NCI-H748 (cell line): Measurements from ENCODE around the gene ZBTB7A.

Source experiments
- DNase-seq: peaks from one replicate; lab custom pipeline; 2025; ENCODE audit not compliant: unreplicated experiment; lab: John Stamatoyannopoulos, UW

Gene ZBTB7A

DNA sequence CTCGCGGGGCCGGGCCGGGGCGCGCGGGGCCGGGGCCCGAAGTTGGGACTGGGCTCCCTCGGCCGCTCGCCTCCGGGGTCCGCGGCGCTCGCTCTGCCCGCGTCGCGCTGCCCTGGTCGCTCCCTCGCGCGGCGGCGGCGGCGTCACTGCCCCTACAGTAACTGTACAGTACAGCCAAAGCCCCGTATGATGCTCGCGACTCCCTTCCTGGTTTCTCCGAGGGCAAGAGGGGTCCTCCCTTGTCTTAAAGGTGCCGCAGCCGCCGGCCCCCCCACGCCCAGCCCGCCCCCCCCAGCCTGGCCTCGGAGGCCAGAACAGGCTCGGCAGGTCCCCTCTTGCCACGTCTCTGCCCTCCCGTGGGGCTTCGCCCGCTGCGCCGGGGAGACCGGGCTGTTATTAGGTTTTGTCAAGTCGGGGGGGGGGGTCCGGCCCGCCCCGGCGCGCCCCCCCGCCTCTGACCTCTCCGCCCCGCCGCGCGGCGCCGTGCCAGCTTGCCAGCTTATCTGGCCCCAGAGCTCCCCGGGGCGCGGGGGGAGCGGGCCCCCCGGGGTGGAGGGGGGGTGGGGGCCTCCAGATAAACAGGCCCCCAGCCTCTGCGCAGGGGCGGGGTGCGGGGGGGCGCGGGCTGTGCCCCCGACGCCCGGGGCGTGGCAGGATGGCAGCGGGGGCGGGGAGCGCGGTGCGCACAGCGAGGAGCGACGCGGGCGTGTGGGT, at the start of gene ZBTB7A:
ZBTB7A (minus strand) TSS at position 218 of the 714 bp plus-strand sequence. CDS start 11,667 bp downstream, outside the sequence.
- DNase-seq, result peak; percentile 86

DNA sequence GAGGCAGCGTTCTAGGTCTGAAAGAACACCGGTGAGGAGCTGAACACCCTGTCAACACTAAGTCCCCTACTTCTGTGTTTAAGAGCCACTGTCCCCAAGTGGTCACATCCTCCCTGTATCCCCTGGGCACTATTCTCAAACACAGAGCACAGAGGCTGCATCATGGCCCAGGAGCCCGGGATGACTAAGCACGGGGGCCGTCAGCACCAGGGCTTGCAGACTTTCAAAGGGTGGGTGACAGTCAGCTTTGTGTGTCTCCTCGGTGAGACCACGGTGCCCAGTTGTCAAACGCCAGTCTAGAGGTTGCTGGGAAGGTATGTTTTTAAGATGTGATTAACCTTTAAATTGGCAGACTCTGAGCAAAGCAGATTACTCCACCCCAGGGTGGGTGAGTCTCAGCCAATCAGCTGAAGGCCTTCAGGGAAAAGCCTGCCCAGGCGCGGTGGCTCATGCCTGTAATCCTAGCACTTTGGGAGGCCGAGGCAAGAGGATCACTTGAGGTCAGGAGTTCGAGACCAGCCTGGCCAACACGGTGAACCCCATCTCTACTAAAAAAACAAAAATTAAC, 49.2 kb upstream of the ZBTB7A start:
- DNase-seq, result no peak

DNA sequence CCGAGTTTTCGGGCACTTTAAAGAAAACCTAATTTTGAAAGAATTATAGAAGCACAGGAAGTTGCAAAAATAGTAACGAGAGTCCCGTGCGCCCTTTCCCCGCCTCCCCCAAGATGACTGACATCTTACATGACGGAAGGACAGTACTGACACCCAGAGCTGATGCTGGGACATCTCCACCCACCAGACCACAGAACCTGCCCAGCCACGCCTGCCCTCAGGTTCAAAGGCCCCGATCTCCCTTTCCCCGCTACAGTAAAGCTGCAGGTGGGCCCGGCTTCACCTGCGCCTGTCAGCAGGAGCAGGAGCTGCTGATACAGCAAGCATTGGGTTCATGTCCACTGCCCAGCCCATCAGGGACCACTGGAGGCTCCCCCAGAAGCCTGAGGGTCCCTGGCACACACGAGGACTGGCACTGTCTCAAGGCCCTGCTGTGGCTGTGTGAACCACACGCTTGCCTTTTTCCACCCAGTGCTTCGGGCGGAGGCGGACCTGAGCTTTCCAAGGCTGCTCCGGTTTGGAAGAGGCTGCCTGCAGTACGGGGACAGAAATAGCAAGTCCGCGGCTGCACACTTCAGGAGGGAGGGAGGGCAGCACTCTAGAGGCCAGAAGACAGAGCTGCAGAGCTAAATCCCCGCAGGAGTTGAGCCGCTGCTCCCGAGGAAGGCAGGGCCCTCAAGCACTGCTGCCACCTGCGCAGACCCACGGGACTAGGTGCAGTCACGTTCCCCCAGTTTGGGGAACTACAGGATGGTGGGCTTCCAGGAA, 48.5 kb upstream of the ZBTB7A start:
- DNase-seq, result no peak

DNA sequence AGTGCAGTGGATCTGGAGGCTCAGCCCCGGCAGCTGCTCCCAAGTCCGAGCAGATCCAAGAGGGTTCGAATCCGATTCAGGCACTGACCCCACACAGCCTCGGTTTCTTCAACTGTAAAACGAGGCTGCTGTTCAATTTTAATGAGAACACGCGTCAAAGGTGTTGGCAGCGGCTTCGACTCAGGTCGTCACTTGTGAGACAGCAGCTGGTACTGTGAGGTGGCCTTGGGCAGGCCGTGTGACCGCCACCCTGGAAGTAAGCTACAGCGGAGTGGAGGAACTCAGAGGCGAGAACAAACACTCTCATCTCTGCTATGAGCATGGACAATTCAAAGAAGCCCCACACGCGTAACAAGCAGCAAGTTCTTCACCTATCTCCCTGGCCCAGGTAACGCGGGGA, 47.5 kb upstream of the ZBTB7A start:
- no peak for DNase-seq

DNA sequence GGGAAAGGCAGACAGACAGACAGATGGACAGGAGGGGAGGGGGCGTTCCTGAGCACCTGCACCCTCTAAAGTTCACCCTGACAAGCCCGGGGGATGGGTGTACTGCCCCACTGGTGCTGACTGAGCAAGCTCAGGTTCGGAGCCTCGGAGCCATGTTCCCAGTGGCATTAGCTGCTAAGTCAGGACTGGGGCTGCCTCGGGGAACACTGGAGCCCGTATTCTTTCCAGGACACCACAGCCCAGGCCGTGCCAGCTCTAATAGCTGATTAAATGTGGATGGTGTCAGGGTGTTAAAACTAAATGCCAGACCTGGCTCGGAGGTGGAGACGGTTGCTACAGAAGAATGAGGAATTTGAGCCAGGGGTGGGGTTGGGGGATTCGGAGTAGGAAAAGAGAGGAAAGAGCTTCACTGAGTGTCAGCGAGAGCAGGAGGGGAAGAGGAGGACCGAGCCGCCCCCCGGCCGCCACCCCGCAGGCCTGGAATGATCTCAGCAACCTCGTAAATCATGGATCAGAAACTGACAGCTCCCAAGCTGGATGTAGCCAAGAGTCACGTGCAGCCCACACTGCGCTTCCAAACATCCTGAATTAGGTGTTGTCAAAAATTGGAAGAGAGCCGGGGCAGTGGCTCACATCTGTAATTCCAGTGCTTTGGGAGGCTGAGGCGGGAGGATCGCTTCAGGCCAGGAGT, 46.8 kb upstream of the ZBTB7A start:
- DNase-seq, result no peak

DNA sequence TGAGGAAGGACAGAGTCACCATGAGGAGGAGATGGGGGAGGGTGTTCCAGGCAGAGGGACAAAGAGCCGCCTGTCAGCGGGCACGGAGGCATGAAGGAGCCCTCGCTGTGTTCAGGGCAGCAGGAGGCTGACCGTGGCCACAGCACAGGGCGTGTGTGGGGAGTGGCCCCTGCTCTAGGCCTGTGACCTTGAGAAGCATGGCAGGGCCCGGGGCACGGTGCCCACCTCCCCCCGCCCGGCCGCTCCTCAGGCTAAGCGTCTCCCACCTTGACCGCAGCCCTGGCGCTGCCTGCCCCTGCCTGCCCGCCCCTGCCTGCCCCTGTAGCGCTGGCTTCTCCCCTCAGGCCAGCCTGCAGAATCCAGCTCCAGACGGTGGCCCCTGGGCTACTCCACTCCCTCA, 45.7 kb upstream of the ZBTB7A start:
- DNase-seq, result no peak

DNA sequence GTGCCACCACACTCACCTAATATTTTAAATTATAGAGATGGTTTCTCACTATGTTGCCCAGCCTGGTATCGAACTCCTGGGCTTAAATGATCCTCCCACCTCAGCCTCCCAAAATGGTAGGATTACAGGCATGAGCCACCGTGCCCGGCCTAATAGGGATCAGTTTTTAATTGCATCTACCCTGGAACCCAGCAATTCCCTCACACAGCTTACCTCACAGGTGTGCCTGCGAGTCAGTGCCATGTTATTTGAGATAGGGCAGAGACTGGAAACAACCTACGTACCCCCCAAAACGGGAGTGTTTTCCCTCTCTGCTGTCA, 42.9 kb upstream of the ZBTB7A start:
- no peak for DNase-seq

DNA sequence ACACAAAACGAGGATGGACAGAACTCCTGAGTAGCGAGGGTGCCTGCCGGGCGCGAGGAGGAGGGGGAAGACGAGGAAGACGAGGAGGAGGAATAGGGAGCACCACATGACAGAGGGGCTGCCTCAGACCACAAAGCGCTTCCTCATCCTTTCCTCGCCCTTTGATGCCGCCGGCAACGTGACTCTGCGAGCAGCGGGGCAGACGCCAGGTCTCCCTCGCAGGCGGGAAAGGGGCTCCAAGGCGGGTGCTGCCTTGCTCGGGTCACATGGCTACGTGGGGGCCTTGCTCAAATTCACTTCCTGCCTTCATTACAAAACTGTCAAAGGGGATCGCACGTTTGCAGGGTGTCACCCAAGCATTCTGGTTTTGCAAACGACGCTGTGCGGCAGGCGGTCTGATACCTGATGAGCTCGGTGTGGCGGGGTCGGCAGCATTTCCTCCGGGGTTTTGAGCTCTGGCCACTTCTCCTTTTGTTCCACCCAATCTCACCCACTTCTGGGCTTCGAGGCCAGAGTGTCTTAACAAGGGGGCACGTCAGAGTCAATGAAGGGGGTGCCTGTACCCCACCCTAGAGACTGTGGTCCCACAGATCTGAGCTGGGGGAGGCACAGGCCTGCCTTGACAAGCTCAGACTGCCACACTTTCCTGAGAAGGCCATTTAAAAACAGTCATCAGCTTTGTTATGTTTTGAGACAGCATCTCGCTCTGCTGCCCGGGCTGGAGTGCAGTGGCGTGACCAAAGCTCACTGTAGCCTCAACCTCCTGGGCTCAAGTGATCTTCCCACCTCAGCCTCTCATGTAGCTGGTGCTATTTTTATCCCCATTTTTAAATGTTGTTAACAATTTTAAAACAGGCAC, 42.3 kb upstream of the ZBTB7A start:
- DNase-seq, result no peak

DNA sequence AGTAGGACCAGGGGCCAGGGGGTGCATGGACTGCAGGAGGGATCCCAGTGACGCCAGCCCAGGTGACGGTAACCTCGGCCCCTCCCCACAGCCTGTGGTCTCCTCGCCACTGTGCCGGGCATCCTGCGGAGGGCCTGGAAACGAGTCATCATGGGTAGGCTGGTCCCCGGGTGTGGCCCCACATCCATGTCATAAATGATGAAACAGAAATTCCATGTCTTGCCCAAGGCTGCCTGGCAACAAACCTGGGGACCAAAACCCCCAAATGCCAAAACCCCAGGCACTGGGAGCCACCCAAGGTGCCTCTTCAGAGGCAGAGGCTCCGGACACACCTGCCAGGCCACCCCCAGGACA, 36.4 kb upstream of the ZBTB7A start:
- no peak for DNase-seq

DNA sequence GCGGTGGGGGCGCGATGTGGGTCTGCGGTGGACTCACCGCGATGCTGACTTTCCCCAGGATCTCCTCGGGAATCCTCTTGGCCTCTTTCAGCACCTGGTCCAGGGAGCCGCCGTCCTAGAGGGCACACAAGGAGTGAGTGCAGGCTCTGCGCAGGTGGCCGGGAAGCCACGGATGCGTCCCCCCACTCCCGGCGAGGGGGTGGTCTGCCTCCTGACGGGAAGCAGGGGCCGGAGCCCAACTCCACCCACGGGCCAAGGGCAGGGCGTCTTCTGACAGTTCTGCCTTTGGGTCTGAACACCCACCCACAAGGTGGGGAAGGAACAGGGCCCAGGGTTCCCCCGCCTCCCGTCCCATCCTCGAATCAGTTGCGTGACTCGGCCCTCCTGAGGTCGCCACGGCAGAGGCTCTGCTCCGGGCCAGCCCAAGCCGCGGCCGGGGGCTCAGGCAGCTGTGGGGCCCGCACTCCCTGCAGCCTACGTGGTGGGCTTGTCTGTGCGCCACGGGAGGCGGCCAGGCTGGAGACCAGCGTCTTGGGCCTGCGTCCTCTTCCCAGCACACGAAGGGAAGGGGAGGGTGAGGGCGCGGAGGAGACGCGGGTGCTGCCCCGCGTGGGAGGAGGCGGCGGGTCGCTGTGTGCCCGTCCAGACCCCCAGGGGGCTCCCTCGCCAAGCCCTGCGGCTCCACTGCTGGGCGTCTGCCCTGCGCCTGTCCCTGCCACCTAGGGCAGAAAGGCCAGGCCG, 35.8 kb upstream of the ZBTB7A start:
- no peak for DNase-seq

DNA sequence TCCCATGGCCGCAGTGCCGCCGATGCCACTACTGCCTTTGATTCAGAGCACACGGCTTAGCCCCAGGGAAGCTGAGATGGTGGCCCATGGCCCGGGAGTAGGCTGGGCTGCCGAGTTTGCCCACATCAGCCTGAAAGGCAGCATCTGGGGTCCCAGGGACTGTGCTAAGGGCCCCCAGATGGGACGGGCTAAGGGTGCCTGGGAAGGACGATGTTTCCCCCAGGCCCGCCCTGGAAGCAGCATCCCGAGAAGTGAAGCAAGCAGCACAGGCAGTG, 34.7 kb upstream of the ZBTB7A start:
- no peak for DNase-seq

DNA sequence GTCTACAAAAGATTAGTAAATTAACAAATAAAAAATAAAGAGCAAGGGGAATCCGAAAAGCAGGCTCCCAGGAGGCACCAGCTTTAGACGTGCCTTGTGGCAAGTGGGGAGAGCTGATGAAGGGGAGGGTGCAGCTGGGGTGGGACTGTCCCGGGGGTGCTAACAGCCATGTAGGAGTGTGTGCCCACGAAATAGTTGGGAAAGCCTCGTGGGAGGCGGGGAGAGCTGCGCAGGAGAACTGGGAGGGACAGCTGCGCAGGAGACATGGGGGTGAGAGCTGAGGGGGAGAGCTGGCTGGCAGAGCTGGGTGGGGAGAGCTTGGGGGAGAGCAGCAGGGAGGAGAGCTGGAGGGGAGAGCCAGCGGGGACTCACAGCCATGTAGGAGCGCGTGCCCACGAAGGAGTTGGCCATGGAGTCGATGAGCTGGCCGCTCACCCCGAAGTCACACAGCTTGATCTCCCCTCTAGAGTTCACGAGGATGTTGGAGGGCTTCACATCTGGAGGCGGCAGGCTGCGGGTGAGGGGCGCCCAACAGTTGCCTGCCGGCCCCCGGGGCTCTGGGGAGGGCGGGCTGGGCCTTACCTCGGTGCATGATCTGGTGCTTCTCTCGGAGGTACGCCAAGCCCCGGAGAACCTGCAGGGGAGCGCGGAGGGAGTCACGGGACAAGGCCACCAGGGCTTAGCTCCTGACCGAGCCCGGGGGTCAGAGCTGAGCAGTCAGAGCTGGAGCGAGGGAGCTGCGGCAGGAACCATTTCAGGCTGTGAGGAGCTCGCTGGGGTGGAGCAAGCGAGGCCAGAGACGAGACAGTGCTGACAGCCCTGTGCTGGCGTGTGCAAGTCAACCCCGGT, 34.2 kb upstream of the ZBTB7A start:
- no peak for DNase-seq

DNA sequence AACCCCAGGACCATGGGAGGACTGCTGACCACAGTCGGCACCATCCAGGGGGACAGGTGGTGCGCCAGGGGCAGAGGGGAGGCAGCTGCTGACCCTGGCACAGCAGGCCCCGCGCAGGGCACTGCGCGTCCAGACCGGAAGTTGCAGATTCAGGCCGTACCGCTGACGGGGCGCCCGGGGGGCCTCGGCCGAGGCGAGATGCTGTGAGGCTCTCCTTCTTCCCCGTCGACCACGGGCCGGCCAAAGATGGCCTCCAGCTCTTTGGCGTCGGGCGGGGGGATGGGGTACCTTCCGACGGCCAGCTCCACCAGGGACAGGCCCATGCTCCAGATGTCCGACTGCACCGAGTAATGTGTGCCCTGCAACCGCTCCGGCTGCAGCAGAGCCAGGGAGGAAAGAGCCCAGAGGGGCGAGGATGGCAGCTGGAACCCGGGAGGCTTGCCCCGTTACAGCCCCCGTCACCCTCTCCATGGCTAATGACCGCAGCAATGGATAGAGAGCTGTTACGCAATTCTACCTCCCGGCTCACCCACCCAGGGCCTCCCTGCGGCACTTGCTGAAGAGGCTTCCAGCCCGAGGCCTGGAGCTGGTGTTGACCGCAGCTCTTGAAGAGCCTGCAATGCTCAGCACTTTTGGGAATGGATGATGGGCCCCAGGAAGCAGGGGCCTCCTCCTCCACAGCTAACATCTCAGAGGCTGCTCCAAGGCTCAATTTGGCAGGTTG, 32.5 kb upstream of the ZBTB7A start:
- no peak for DNase-seq

DNA sequence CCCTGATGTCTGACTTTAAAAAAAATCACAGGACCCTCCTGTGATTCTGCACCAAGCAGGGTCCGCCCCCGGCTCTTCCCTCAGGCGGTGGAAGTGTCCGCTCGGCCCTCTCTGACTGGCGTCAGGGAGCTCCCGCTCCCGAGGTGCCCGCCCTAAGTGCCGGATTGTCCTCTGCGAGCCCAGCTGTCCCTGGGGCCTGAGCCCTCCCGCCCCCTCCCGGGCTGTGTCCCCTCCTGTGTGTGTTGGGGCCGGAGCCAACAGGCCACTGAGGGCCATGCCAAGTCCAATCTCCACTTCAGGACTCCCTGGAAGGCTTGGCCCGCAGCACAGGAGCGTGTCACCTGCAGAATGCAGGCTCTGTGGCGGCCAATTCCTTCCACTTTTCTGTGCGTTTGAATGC, 31.8 kb upstream of the ZBTB7A start:
- no peak for DNase-seq

DNA sequence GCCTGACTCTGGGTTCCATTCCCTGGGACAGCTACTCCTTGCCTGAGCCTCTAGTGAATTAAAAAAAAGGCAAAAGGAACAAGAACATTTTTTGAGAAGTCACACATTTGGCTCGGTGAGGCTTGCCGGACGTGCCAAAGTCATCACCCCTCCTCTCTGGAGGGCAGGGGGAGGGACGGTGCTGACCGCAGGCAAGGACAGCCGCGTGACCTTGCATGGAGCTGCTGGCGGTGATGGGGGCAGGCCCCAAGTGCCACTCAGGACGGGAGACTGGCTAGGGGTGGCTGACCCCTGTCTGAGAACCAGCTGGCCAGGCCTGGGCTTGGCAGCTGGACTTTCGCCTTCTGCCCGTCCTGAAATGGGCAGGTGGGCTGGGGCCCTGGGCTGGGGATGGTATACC, 30.8 kb upstream of the ZBTB7A start:
- no peak for DNase-seq

DNA sequence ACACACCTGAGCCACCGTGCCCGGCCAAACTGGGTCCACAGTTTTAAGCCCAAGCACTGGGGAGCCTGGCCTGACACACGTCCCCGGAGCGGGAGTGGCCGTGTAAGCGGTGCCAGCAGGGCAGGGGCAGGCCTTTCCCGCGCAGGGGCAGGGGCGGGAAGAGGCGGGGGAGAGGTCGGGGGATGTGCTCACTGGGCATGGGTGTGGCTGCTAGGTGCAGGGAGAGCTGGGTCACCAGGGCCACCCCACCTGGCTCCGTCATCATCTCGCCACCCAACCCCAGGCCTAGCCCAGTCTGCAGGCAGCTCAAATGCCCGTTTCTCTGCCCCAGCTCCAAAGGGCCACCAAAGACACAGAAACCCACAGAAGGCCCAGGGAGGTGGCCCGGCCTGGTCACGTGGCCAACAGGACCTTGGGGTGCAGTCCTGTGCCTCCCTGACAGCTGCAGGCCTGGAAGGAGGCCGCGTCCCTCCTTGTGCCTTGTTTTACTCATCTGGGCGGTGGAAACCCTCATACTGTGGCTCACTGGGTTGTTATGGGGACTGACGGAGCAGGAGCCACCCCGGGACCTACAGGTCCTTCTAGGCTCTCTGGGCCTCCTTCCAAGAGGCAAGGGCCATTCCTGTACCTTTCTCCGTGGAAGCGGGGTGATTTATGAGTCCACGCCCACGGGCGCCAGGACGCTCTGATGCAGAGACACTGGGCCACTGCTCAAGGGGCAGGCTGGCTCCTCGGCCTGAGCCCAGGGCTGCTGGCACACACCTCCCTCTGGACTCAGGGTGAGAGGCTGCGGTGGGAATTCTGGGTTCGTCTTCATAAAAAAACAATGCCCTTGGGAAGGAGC, 29.6 kb upstream of the ZBTB7A start:
- DNase-seq, result no peak

DNA sequence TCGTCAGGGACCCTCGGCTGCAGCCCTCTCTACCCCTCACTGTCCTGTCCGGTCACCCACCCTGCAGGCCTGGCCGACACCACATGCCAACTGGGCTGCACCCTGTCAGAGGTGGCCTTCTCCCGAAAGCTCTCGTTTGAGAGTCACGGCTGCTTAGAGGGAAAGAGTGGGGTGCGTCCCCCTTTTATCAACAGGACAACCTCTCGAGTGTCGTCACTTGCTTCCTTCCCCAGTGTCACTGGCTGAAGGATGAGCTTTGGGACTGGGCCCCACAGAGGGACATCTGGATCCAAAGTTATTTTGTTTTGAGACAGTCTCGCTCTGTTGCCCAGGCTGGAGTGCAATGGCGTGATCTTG, 28.8 kb upstream of the ZBTB7A start:
- DNase-seq, result no peak

DNA sequence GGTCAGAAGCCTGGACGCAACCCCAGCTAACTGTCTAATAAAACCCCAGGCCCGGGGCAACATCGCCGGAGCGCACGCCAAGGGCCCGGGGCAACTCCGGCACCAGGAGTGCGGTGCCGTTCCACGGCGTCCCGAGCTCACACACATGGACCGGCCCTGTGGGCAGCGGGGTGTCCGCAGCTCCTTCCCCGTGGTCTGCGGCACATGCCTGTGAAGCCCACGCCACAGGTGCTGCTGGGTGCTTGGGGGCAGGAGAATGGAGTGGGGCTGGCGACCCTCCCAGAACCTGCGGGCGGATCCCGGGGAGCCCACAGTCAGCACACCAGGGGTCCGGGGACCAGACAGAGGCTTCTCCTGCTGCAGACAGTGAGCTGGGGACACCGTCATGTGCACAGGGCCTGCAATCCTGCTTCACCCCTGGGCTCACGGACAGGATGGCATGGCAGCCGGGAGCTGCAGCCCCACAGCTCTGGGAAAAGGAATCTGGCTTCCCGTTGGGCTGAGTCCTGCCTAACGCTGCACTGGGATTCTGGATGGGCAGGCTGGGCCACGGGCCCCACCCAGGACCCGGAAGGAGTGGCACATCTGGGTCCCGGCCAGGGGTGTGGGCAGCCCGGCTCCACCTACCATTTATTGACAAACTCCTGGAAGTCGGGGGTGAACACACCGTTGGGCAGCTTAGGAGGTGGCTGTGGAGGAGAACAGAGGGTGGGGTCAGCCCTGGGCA, 28.2 kb upstream of the ZBTB7A start:
- DNase-seq, result no peak
